GM12878 (cell line): ENCODE data around the gene PTPRF.
A peak's percentile ranks its signal among the peaks of the same experiment; 100 is the strongest.

Source experiments
- BHLHE40 ChIP-seq, 2 experiments: fragments of 450-650 bp in 1 of 2; IDR thresholded peaks; 2 replicates each; pipeline ENCODE4 v1.6.1; 2011 to 2017; ENCODE audit warnings: low read depth in 2 of 2, borderline replicate concordance in 1 of 2, improper control_type of control experiment in 1 of 2, low read length in 1 of 2, mild to moderate bottlenecking in 1 of 2
- CEBPB ChIP-seq, 2 experiments: fragments of 150-350 bp in 1 of 2; IDR thresholded peaks; 2 replicates each; pipeline ENCODE4 v1.6.1; 2012 to 2014; ENCODE audit warnings: low read depth in 2 of 2, low read length in 2 of 2, borderline replicate concordance in 1 of 2, inconsistent platforms in 1 of 2
- CTCF ChIP-seq, 3 experiments: IDR thresholded peaks in 2 of 3; conservative IDR thresholded peaks in 1 of 3; 2 replicates each; pipeline ENCODE4 v1.5.1; 2011; ENCODE audit warnings: low read depth in 3 of 3, low read length in 3 of 3, mild to moderate bottlenecking in 3 of 3, control low read depth in 2 of 3, moderate library complexity in 2 of 3, inconsistent platforms in 1 of 3, mixed read lengths in 1 of 3; ENCODE audit not compliant: control insufficient read depth in 2 of 3, insufficient read depth in 1 of 3; ENCODE audit errors: extremely low read depth in 1 of 3
- CUX1 ChIP-seq: IDR thresholded peaks from 2 replicates; pipeline ENCODE4 v1.6.1; 2012; ENCODE audit warnings: improper control_type of control experiment, low read depth, low read length; ENCODE audit not compliant: insufficient replicate concordance
- FOXK2 ChIP-seq: fragments of 450-650 bp; IDR thresholded peaks from 2 replicates; pipeline ENCODE4 v1.6.1; 2017; ENCODE audit warnings: mild to moderate bottlenecking, moderate library complexity
- HCFC1 ChIP-seq: fragments of 150-350 bp; IDR thresholded peaks from 2 replicates; pipeline ENCODE4 v1.6.1; 2014; ENCODE audit warnings: low read length
- IRF4 ChIP-seq: IDR thresholded peaks from 2 replicates; pipeline ENCODE4 v1.6.1; 2011; ENCODE audit warnings: low read depth, low read length
- KDM1A ChIP-seq: fragments of 200-600 bp; sonication (generic); IDR thresholded peaks from 2 replicates; pipeline ENCODE4 v1.6.1; 2016; ENCODE audit warnings: borderline replicate concordance
- NFYB ChIP-seq: IDR thresholded peaks from 2 replicates; pipeline ENCODE4 v1.6.1; 2011; ENCODE audit warnings: low read depth, mild to moderate bottlenecking, low read length, improper control_type of control experiment, moderate library complexity; ENCODE audit not compliant: insufficient read depth
- NRF1 ChIP-seq: conservative IDR thresholded peaks from 2 replicates; pipeline ENCODE4 v1.6.1; 2011; ENCODE audit warnings: mild to moderate bottlenecking, low read depth, low read length, improper control_type of control experiment
- POLR2A ChIP-seq: IDR thresholded peaks from 2 replicates; pipeline ENCODE4 v1.6.1; 2011; ENCODE audit warnings: low read depth, mild to moderate bottlenecking, low read length
- POU2F2 ChIP-seq: IDR thresholded peaks from 3 replicates; pipeline ENCODE4 v1.6.1; 2011; ENCODE audit warnings: low read depth, mild to moderate bottlenecking, low read length, borderline replicate concordance
- RAD51 ChIP-seq: fragments of 450-650 bp; IDR thresholded peaks from 2 replicates; pipeline ENCODE4 v1.6.1; 2016; ENCODE audit warnings: moderate library complexity, mild to moderate bottlenecking, inconsistent platforms
- TF ChIP-seq, protein P1 (sequence below): IDR thresholded peaks from 2 replicates; pipeline ENCODE4 v1.6.1; 2012; ENCODE audit warnings: low read depth, low read length, improper control_type of control experiment

DNA sequence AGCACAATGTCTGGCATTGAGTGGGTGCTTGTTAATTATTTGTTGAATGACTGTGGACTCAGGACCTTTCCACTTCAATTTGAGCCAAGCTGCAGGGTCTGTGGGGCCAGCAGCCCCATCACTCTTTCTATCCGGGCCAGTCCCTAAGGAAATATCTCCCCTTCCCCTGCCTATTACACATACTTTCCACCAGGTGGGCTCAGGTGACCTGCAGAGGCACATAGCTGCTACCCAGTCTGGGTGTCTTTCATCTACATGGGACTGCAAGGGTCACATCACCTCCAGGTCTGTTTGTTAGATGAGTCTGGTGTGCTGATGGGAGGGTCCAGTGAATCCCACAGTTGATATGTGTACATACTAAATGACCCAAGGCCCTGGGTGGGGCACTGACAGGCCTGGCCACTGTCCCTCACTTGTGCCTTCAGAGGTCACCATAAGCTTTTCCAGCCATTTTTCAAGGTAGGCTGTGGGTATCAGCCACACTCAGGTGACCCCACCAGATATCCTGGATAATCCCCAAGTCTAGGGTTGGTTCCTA, 59.8 kb downstream of the PTPRF start:
- no peak for TF ChIP-seq HCFC1
- no peak for TF ChIP-seq CUX1
- TF ChIP-seq NFYB = no peak
- TF ChIP-seq RAD51 = no peak
- TF ChIP-seq IRF4 = no peak
- TF ChIP-seq NRF1 = no peak
- TF ChIP-seq POLR2A = no peak
- peak in 1 of 3 experiments; percentile 8; a peak in 1 of 6 replicates for TF ChIP-seq CTCF (IDR thresholded peaks at IDR 0.05 in 2 of 3, conservative IDR thresholded peaks at IDR 0.05 in 1 of 3; ENCODE audit: control insufficient read depth in 2 of 3, extremely low read depth in 1 of 3, insufficient read depth in 1 of 3, low read depth in 3 of 3, low read length in 3 of 3)
- TF ChIP-seq FOXK2 = no peak
- TF ChIP-seq KDM1A = no peak
- TF ChIP-seq CEBPB (IDR thresholded peaks at IDR 0.05; ENCODE audit: borderline replicate concordance in 1 of 2, low read depth in 2 of 2, low read length in 2 of 2) = no peak
- no peak for TF ChIP-seq BHLHE40 (IDR thresholded peaks at IDR 0.05; ENCODE audit: borderline replicate concordance in 1 of 2, low read depth in 2 of 2, low read length in 1 of 2)
- TF ChIP-seq, protein P1, sequence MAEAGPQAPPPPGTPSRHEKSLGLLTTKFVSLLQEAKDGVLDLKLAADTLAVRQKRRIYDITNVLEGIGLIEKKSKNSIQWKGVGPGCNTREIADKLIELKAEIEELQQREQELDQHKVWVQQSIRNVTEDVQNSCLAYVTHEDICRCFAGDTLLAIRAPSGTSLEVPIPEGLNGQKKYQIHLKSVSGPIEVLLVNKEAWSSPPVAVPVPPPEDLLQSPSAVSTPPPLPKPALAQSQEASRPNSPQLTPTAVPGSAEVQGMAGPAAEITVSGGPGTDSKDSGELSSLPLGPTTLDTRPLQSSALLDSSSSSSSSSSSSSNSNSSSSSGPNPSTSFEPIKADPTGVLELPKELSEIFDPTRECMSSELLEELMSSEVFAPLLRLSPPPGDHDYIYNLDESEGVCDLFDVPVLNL = no peak
- no peak for TF ChIP-seq POU2F2
